ENCODE results near the gene CLDN34. TPM values are rescaled to one million over a fixed set of nuclear protein-coding genes. Genes with fewer than 3 reads are reported as not detected.

The CLDN34 gene
- total RNA-seq, 1 experiment from 2014 or later = not detected

- Mint-ChIP-seq H3K36me3 (ENCODE audit: insufficient read depth, unreplicated experiment) (no peaks in the 10 kb centered on the region), H3K9me3 (ENCODE audit: unreplicated experiment) (no peaks in the 10 kb centered on the region), H3K27me3 (ENCODE audit: insufficient read depth, unreplicated experiment) (no peaks in the 10 kb centered on the region), H3K27ac (ENCODE audit: low read depth, unreplicated experiment) (no peak overlapping the region), H3K4me1 (ENCODE audit: insufficient read depth, unreplicated experiment) (no peaks in the 10 kb centered on the region), H3K4me3 (ENCODE audit: unreplicated experiment) (no peak overlapping the region)
- ChIA-PET POLR2A (interaction anchor here (0.7 kb wide), 1 partner anchor 125 kb away, joined by 3 read pairs; no protein-coding TSS in a partner anchor), CTCF (interaction anchor here (0.6 to 4.0 kb wide), 2 partner anchors 70 to 126 kb away, joined by 3 to 54 read pairs; no protein-coding TSS in a partner anchor)
- DNase-seq (ENCODE audit: unreplicated experiment) = no peak
- intact Hi-C loops (cut with micrococcal nuclease) = no loop called here
- BruUV-seq (replicated peaks) = no TSS peak
- no peak for TF ChIP-seq CTCF (IDR thresholded peaks at IDR 0.05; ENCODE audit: unreplicated experiment)
These were observed 25.6 kb downstream of the CLDN34 start for GRCh38 chrX:9992724-9993123.

- no peaks in the 10 kb centered on the region for H3K9me3 Mint-ChIP-seq (ENCODE audit: unreplicated experiment)
- peak; percentile 85 for DNase-seq (ENCODE audit: unreplicated experiment)
- no peaks in the 10 kb centered on the region for H3K36me3 Mint-ChIP-seq (ENCODE audit: insufficient read depth, unreplicated experiment)
- no peaks in the 10 kb centered on the region for H3K27me3 Mint-ChIP-seq (ENCODE audit: insufficient read depth, unreplicated experiment)
- intact Hi-C loops (cut with micrococcal nuclease) = loop anchor here (1.0 kb wide), 1 partner anchor 123 kb away; no protein-coding TSS in a partner anchor
- H3K27ac Mint-ChIP-seq (ENCODE audit: low read depth, unreplicated experiment) = no peak overlapping the region
- ChIA-PET CTCF (interaction anchor here (0.6 to 8.9 kb wide), 28 partner anchors 9 to 1123 kb away, joined by 3 to 178 read pairs (median 4); no protein-coding TSS in a partner anchor), POLR2A (interaction anchor here (0.6 kb wide), 1 partner anchor 120 kb away, joined by 3 read pairs; no protein-coding TSS in a partner anchor)
- TF ChIP-seq CTCF (IDR thresholded peaks at IDR 0.05; ENCODE audit: unreplicated experiment) = peak; percentile 96
- H3K4me1 Mint-ChIP-seq (ENCODE audit: insufficient read depth, unreplicated experiment) = no peaks in the 10 kb centered on the region
- no TSS peak for BruUV-seq (replicated peaks)
- H3K4me3 Mint-ChIP-seq (ENCODE audit: unreplicated experiment) = no peak overlapping the region
These were observed 28.7 kb downstream of the CLDN34 start for GRCh38 chrX:9995855-9996339.

GRCh38 chrX:9997041-9997440 lies 29.9 kb downstream of the CLDN34 start:
- H3K4me3 Mint-ChIP-seq (ENCODE audit: unreplicated experiment) = no peak overlapping the region
- BruUV-seq (replicated peaks) = no TSS peak
- TF ChIP-seq CTCF (IDR thresholded peaks at IDR 0.05; ENCODE audit: unreplicated experiment) = no peak
- H3K4me1 Mint-ChIP-seq (ENCODE audit: insufficient read depth, unreplicated experiment) = peaks cover 7% of the 10 kb centered on the region
- no peak for DNase-seq (ENCODE audit: unreplicated experiment)
- intact Hi-C loops (cut with micrococcal nuclease) = no loop called here
- no peaks in the 10 kb centered on the region for H3K9me3 Mint-ChIP-seq (ENCODE audit: unreplicated experiment)
- ChIA-PET POLR2A (no interaction called here), CTCF (interaction anchor here (0.6 to 8.9 kb wide), 13 partner anchors 9 to 611 kb away, joined by 3 to 178 read pairs (median 4); no protein-coding TSS in a partner anchor)
- H3K27me3 Mint-ChIP-seq (ENCODE audit: insufficient read depth, unreplicated experiment) = no peaks in the 10 kb centered on the region
- H3K27ac Mint-ChIP-seq (ENCODE audit: low read depth, unreplicated experiment) = no peak overlapping the region
- H3K36me3 Mint-ChIP-seq (ENCODE audit: insufficient read depth, unreplicated experiment) = no peaks in the 10 kb centered on the region

- Mint-ChIP-seq H3K27ac (ENCODE audit: low read depth, unreplicated experiment) (no peak overlapping the region), H3K36me3 (ENCODE audit: insufficient read depth, unreplicated experiment) (no peaks in the 10 kb centered on the region), H3K27me3 (ENCODE audit: insufficient read depth, unreplicated experiment) (no peaks in the 10 kb centered on the region), H3K9me3 (ENCODE audit: unreplicated experiment) (no peaks in the 10 kb centered on the region), H3K4me3 (ENCODE audit: unreplicated experiment) (no peak overlapping the region), H3K4me1 (ENCODE audit: insufficient read depth, unreplicated experiment) (peaks cover 7% of the 10 kb centered on the region)
- TF ChIP-seq CTCF (IDR thresholded peaks at IDR 0.05; ENCODE audit: unreplicated experiment) = no peak
- no TSS peak for BruUV-seq (replicated peaks)
- intact Hi-C loops (cut with micrococcal nuclease) = no loop called here
- ChIA-PET CTCF (interaction anchor here (0.5 to 8.9 kb wide), 11 partner anchors 9 to 180 kb away, joined by 3 to 178 read pairs (median 5); no protein-coding TSS in a partner anchor), POLR2A (no interaction called here)
- DNase-seq (ENCODE audit: unreplicated experiment) = no peak
These were observed 30.4 kb downstream of the CLDN34 start for GRCh38 chrX:9997524-9997923.

Data from MCF 10A (cell line).